Activated CD8-positive, alpha-beta T cell treated with anti-CD3 and anti-CD28 coated beads for 36 hours (primary cell): ENCODE measurements around the gene ANKRD24. TPM values are rescaled to one million over a fixed set of nuclear protein-coding genes. Genes with fewer than 3 reads are reported as not detected.

Experiments used
- ATAC-seq: fragments of 200-7000 bp; cut with Tn5 transposase; one replicate; pipeline ENCODE4 v1.10.0; 2021; ENCODE audit warnings: mild to moderate bottlenecking, moderate library complexity
- CTCF ChIA-PET: fragments of 350-600 bp; sonication (Branson Sonifier 250); formaldehyde crosslinking; loops from one replicate; lab custom pipeline; 2021; ENCODE audit warnings: antibody characterized with exemption; lab: Charles Lee
- POLR2A ChIA-PET: fragments of 350-600 bp; sonication (Branson Sonifier 250); formaldehyde crosslinking; loops from one replicate; lab custom pipeline; 2021; ENCODE audit warnings: antibody characterized with exemption; lab: Charles Lee
- DNase-seq: peaks from one replicate; pipeline ENCODE4 v3.0.0-alpha.2; 2020
- H3K27ac Mint-ChIP-seq: one replicate; pipeline ENCODE4 v1.8.0; 2021; ENCODE audit warnings: mild to moderate bottlenecking, mixed read lengths
- H3K27me3 Mint-ChIP-seq: one replicate; pipeline ENCODE4 v1.8.0; 2021; ENCODE audit warnings: mixed read lengths
- H3K36me3 Mint-ChIP-seq: one replicate; pipeline ENCODE4 v1.8.0; 2021; ENCODE audit warnings: low read depth, mixed read lengths
- H3K4me1 Mint-ChIP-seq: one replicate; pipeline ENCODE4 v1.8.0; 2021; ENCODE audit warnings: low read depth, mixed read lengths
- H3K4me3 Mint-ChIP-seq: one replicate; pipeline ENCODE4 v1.8.0; 2021; ENCODE audit warnings: mild to moderate bottlenecking, moderate library complexity, mixed read lengths
- H3K9me3 Mint-ChIP-seq: one replicate; pipeline ENCODE4 v1.8.0; 2021; ENCODE audit warnings: mixed read lengths
- CTCF ChIP-seq: fragments of 200-600 bp; IDR thresholded peaks from one replicate; pipeline ENCODE4 v1.8.0; 2022; ENCODE audit warnings: antibody characterized with exemption, mild to moderate bottlenecking
- intact Hi-C: fragments of 100-400 bp; cut with micrococcal nuclease; formaldehyde crosslinking; loops from one replicate; pipeline ENCODE4 v1.10.0; 2022
- total RNA-seq, 2 experiments: library from RNA; stranded (reverse); gene quantifications; one replicate each; pipeline ENCODE4 v1.2.3, GENCODE V29; 2021

The ANKRD24 gene
- total RNA-seq, 2 experiments from 2014 or later: 1.6 to 1.8 TPM

GRCh38 chr19:4260613-4261191 is 78.2 kb downstream of the ANKRD24 start:
- no peaks in the 10 kb centered on the region for H3K27me3 Mint-ChIP-seq
- ChIA-PET CTCF (interaction anchor here (0.8 to 1.2 kb wide), 4 partner anchors 27 to 141 kb away, joined by 3 to 4 read pairs (median 3); partner anchors contain the start of gene SH3GL1), POLR2A (interaction anchor here (0.9 to 1.4 kb wide), 2 partner anchors 15 to 36 kb away, joined by 3 read pairs; no protein-coding TSS in a partner anchor)
- no peak overlapping the region for H3K27ac Mint-ChIP-seq
- H3K9me3 Mint-ChIP-seq: no peaks in the 10 kb centered on the region
- ATAC-seq (no peak), DNase-seq (no peak)
- intact Hi-C loops: no loop called here
- no peak for TF ChIP-seq CTCF
- H3K36me3 Mint-ChIP-seq: peaks cover 46% of the 10 kb centered on the region
- H3K4me3 Mint-ChIP-seq: no peak overlapping the region
- peaks cover 12% of the 10 kb centered on the region for H3K4me1 Mint-ChIP-seq

GRCh38 chr19:4264812-4265211 is 82.3 kb downstream of the ANKRD24 start:
- peak overlapping the region; percentile 85 for H3K27ac Mint-ChIP-seq
- peaks cover 19% of the 10 kb centered on the region for H3K4me1 Mint-ChIP-seq
- intact Hi-C loops: loop anchor here (5.0 kb wide), 1 partner anchor 87 kb away; no protein-coding TSS in a partner anchor
- CTCF ChIA-PET: interaction anchor here (0.6 to 7.1 kb wide), 3 partner anchors 55 to 136 kb away, joined by 3 to 84 read pairs (median 3); no protein-coding TSS in a partner anchor
- H3K27me3 Mint-ChIP-seq: no peaks in the 10 kb centered on the region
- no peak for TF ChIP-seq CTCF
- ATAC-seq (peak; percentile 35), DNase-seq (no peak)
- H3K4me3 Mint-ChIP-seq: no peak overlapping the region
- no peaks in the 10 kb centered on the region for H3K9me3 Mint-ChIP-seq
- H3K36me3 Mint-ChIP-seq: peaks cover 51% of the 10 kb centered on the region
- POLR2A ChIA-PET: interaction anchor here (1.1 kb wide), 1 partner anchor 80 kb away, joined by 3 read pairs; no protein-coding TSS in a partner anchor

- Mint-ChIP-seq H3K27me3 (no peaks in the 10 kb centered on the region), H3K9me3 (no peaks in the 10 kb centered on the region), H3K4me1 (peaks cover 19% of the 10 kb centered on the region), H3K4me3 (no peak overlapping the region), H3K36me3 (peaks cover 46% of the 10 kb centered on the region), H3K27ac (no peak overlapping the region)
- no peak for DNase-seq
- POLR2A ChIA-PET: interaction anchor here (0.7 to 1.7 kb wide), 7 partner anchors 10 to 162 kb away, joined by 3 to 5 read pairs (median 4); partner anchors contain the start of gene YJU2
- CTCF ChIA-PET: interaction anchor here (0.6 to 7.1 kb wide), 41 partner anchors 8 to 260 kb away, joined by 3 to 84 read pairs (median 4); partner anchors contain the start of genes CHAF1A, EBI3, MPND and SH3GL1
- intact Hi-C loops: loop anchor here (5.0 kb wide), 1 partner anchor 86 kb away; no protein-coding TSS in a partner anchor
- no peak for TF ChIP-seq CTCF
- no peak for ATAC-seq
Observed at GRCh38 chr19:4266253-4267000, 83.9 kb downstream of the ANKRD24 start.

GRCh38 chr19:4267101-4267900 is 84.8 kb downstream of the ANKRD24 start:
- peak; percentile 71 for ATAC-seq
- peak overlapping the region; percentile 4 for H3K27ac Mint-ChIP-seq

More at GRCh38 chr19:4267101-4267900, 84.8 kb downstream of the ANKRD24 start:
- peak; percentile 81 for TF ChIP-seq CTCF
- Mint-ChIP-seq H3K4me1 (peaks cover 19% of the 10 kb centered on the region), H3K36me3 (peaks cover 46% of the 10 kb centered on the region), H3K4me3 (no peak overlapping the region), H3K9me3 (no peaks in the 10 kb centered on the region), H3K27me3 (no peaks in the 10 kb centered on the region)
- intact Hi-C loops: loop anchor here (5.0 kb wide), 1 partner anchor 85 kb away; no protein-coding TSS in a partner anchor
- peak; percentile 79 for DNase-seq
- ChIA-PET CTCF (interaction anchor here (0.6 to 7.1 kb wide), 46 partner anchors 9 to 259 kb away, joined by 3 to 84 read pairs (median 4); partner anchors contain the start of genes CHAF1A, EBI3, MPND and SH3GL1), POLR2A (interaction anchor here (0.7 to 1.7 kb wide), 10 partner anchors 11 to 163 kb away, joined by 3 to 8 read pairs (median 4); partner anchors contain the start of genes MPND and YJU2)
